ENCODE results near the gene CEACAM3.

- TF ChIP-seq CTCF (IDR thresholded peaks at IDR 0.05; ENCODE audit: low read length) = no peak
- no peak for TF ChIP-seq EZH2 (optimal IDR thresholded peaks at IDR 0.05; ENCODE audit: low read depth, low read length)
Measured at GRCh38 chr19:41850381-41850780, 54.0 kb downstream of the CEACAM3 start.

Data from MM.1S (cell line).